K562 (cell line): ENCODE data around the gene SLC19A1. TPM values are rescaled to one million over a fixed set of nuclear protein-coding genes. Genes with fewer than 3 reads are reported as not detected.

Source experiments
- ATAC-seq: fragments of 200-7000 bp; cut with Tn5 transposase; 3 replicates; pipeline ENCODE4 v1.9.1; 2020; ENCODE audit warnings: moderate library complexity
- BruUV-seq: library from RNA; stranded (reverse); fragments of 400-500 nt; replicated peaks from 2 replicates; lab custom pipeline; 2021; lab: Mats Ljungman, UMichigan
- CTCF ChIA-PET: fragments of 300-600 bp; formaldehyde crosslinking; extraction: SDS; loops from one replicate; lab custom pipeline; 2021; ENCODE audit warnings: low intra/inter-chr PET ratio; lab: Yijun Ruan, JAX
- POLR2A ChIA-PET: fragments of 300-600, 350-650 bp; sonication (Branson Sonifier 250); formaldehyde crosslinking; extraction: SDS; loops from one replicate; lab custom pipeline; 2021; ENCODE audit warnings: antibody characterized with exemption, inconsistent platforms; lab: Yijun Ruan, JAX
- DNase-seq, 4 experiments: peaks; one replicate each; pipeline versions ENCODE4 v3.0.0 to v3.0.0-alpha.2; 2011 to 2018; ENCODE audit warnings: low spot score in 3 of 4, mixed read lengths in 3 of 4; ENCODE audit errors: extremely low read depth in 1 of 4
- FAIRE-seq: peaks from 2 replicates; lab custom pipeline; 2011; peaks lifted over from hg19 to GRCh38; lab: Jason Lieb, UNC
- H2AFZ ChIP-seq: 2 replicates; pipeline ENCODE4 v1.6.0; 2011; ENCODE audit warnings: low read depth, low read length, control low read depth, inconsistent platforms
- H3K27ac ChIP-seq: fragments of 200-600 bp; 3 replicates; pipeline ENCODE4 v1.8.0; 2011; ENCODE audit warnings: low read depth, mild to moderate bottlenecking, control low read depth, inconsistent platforms, low read length, moderate library complexity, mixed read lengths; ENCODE audit errors: extremely low read depth
- H3K27me3 ChIP-seq, 2 experiments: fragments of 300-600 bp in 1 of 2; 2 replicates in 1 of 2; 3 replicates in 1 of 2; pipeline versions ENCODE4 v1.6.0 to v1.8.0; 2011; ENCODE audit warnings: inconsistent platforms in 2 of 2, low read length in 2 of 2, mild to moderate bottlenecking in 1 of 2, mixed read lengths in 1 of 2, moderate library complexity in 1 of 2; ENCODE audit not compliant: control insufficient read depth in 2 of 2, insufficient read depth in 2 of 2
- H3K36me3 ChIP-seq: fragments of 300-600 bp; 3 replicates; pipeline ENCODE4 v1.8.0; 2011; ENCODE audit warnings: mild to moderate bottlenecking, low read length, inconsistent platforms; ENCODE audit not compliant: control insufficient read depth, insufficient read depth
- H3K4me1 ChIP-seq, 2 experiments: fragments of 200-600 bp in 1 of 2; replicated peaks in 1 of 2; 2 replicates in 1 of 2; 3 replicates in 1 of 2; pipeline versions ENCODE4 v1.5.1 to v1.8.0; 2011; ENCODE audit warnings: inconsistent platforms in 2 of 2, low read length in 2 of 2, mild to moderate bottlenecking in 1 of 2, mixed read lengths in 1 of 2, moderate library complexity in 1 of 2; ENCODE audit not compliant: control insufficient read depth in 2 of 2, insufficient read depth in 2 of 2
- H3K4me2 ChIP-seq: 2 replicates; pipeline ENCODE4 v1.6.1; 2011; ENCODE audit warnings: low read length, control low read depth, inconsistent platforms, mixed read lengths; ENCODE audit not compliant: insufficient read depth
- H3K4me3 ChIP-seq: fragments of 200-600 bp; sonication (generic), shearing (Covaris generic); 2 replicates; pipeline ENCODE4 v1.5.1; 2016; ENCODE audit warnings: control low read depth, inconsistent platforms
- H3K79me2 ChIP-seq: fragments of 200-600 bp; 3 replicates; pipeline ENCODE4 v1.8.0; 2011; ENCODE audit warnings: low read length, inconsistent platforms; ENCODE audit not compliant: control insufficient read depth, insufficient read depth
- H3K9ac ChIP-seq, 2 experiments: 2 replicates each; pipeline versions ENCODE4 v1.6.0 to v1.6.1; 2011; ENCODE audit warnings: low read depth in 2 of 2, low read length in 2 of 2, control low read depth in 1 of 2, inconsistent platforms in 1 of 2, mild to moderate bottlenecking in 1 of 2, mixed read lengths in 1 of 2; ENCODE audit not compliant: insufficient read depth in 1 of 2
- H3K9me1 ChIP-seq: one replicate; pipeline ENCODE4 v1.6.0; 2011; ENCODE audit warnings: inconsistent platforms, mild to moderate bottlenecking, low read length, moderate library complexity; ENCODE audit not compliant: control insufficient read depth, insufficient read depth
- H3K9me3 ChIP-seq: replicated peaks from 2 replicates; pipeline ENCODE4 v1.5.1; 2011; ENCODE audit warnings: low read depth, low read length, inconsistent platforms; ENCODE audit not compliant: control insufficient read depth, insufficient read depth
- H4K20me1 ChIP-seq: replicated peaks from 2 replicates; pipeline ENCODE4 v1.6.1; 2011; ENCODE audit warnings: low read length, inconsistent platforms, mixed read lengths; ENCODE audit not compliant: control insufficient read depth, insufficient read depth
- DMBX1 ChIP-seq: fragments of 250-450 bp; sonication (Bioruptor Pico); IDR thresholded peaks from 2 replicates; pipeline ENCODE4 v1.8.0; 2022; ENCODE audit warnings: inconsistent platforms, mild to moderate bottlenecking, moderate library complexity, borderline replicate concordance
- HCFC1 ChIP-seq: IDR thresholded peaks from 2 replicates; pipeline ENCODE4 v1.6.1; 2012; ENCODE audit warnings: low read depth, low read length, improper control_type of control experiment
- JUND ChIP-seq, 2 experiments: IDR thresholded peaks; 2 replicates in 1 of 2; 3 replicates in 1 of 2; pipeline ENCODE4 v1.6.1; 2011; ENCODE audit warnings: borderline replicate concordance in 2 of 2, low read depth in 2 of 2, low read length in 2 of 2, improper control_type of control experiment in 1 of 2, missing biosample characterization in 1 of 2, missing genetic modification characterization in 1 of 2, missing genetic modification reagents in 1 of 2
- PHB2 ChIP-seq: fragments of 450-650 bp; IDR thresholded peaks from 2 replicates; pipeline ENCODE4 v1.6.1; 2017; ENCODE audit warnings: low read depth
- TCFL5 ChIP-seq: fragments of 250-450 bp; sonication (Bioruptor Pico); conservative IDR thresholded peaks from 2 replicates; pipeline ENCODE4 v1.6.1; 2021; ENCODE audit warnings: mild to moderate bottlenecking, moderate library complexity, matching md5 sums
- WGBS: fragments of 100-300 bp; shearing (Covaris generic); methylation state at CpG from one replicate; pipeline ENCODE4 v1.1.6; 2016; ENCODE audit warnings: low coverage, mixed read lengths; ENCODE audit not compliant: insufficient coverage; ENCODE audit errors: missing lambda C conversion rate; 5-methylcytosine and 5-hydroxymethylcytosine counted together
- in situ Hi-C: fragments of 300-500 bp; cut with MboI; formaldehyde crosslinking; loops from 4 replicates; pipeline ENCODE4 v1.15.0; 2018; ENCODE audit warnings: inconsistent platforms, mixed read lengths
- intact Hi-C: fragments of 100-400 bp; cut with micrococcal nuclease; formaldehyde crosslinking; loops from 2 replicates; pipeline ENCODE4 v1.14.2; 2022
- polyA plus RNA-seq, 8 experiments: library from polyadenylated mRNA; depleted of rRNA in 4 of 8; stranded (reverse) in 5 of 8; unstranded in 3 of 8; fragments of >200 nt; fragmentation: Nextera tagmentation in 2 of 8; fragmentation: Illumina TruSeq in 1 of 8; extraction: Ambion mirVana in 2 of 8; extraction: Trizol in 1 of 8; gene quantifications; 2 replicates each; pipeline versions ENCODE4 v1.2.1 to v1.2.3, GENCODE V29; 2011 to 2014; ENCODE audit warnings: inconsistent platforms in 1 of 8, missing spikeins in 1 of 8
- total RNA-seq, 7 experiments: library from RNA; depleted of rRNA in 6 of 7; stranded (reverse); fragments of >200 nt in 6 of 7; fragmentation: Illumina TruSeq in 2 of 7; extraction: Trizol in 2 of 7; gene quantifications; 2 replicates each; pipeline versions ENCODE4 v1.2.1 to v1.2.3, GENCODE V29; 2011 to 2021; ENCODE audit warnings: low replicate concordance in 1 of 7

SLC19A1 gene
- total and polyA plus RNA-seq, 9 of the 15 experiments (the other 6 are each of a cell fraction or from before 2014, with no cell fraction given) = 0.65 to 88.7 (median 12.0) TPM

DNA sequence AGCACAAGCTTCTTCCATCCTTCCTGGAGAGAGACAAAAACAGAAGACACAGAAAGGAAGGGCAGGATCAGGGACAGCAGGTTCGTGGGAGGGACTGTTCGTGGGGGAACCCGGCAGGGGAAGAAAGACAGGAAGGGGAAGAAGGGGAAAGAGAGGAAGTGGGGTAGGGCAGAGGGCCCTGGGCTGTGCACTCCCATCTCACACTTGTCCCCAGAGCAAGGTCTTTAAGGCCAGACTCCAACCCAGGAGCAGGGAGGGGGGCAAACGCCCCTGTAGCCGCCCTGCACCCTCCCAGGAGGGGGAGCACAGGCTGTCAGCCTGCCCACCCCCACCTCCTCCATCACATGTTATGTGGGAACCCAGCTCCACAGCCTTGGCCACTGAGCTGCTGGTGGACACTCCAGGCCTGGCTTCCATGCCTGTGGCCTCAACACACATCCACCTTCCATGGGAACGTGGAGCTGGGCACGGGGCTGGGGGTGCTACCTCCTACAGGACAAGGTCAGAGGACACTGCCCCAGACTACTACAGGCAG, 9.3 kb downstream of the SLC19A1 start:
- TF ChIP-seq DMBX1 (no peak), PHB2 (no peak), TCFL5 (CRISPR knock-in tag) (no peak), HCFC1 (no peak), JUND (IDR thresholded peaks at IDR 0.05; ENCODE audit: borderline replicate concordance, low read depth, low read length) (no peak), JUND (tag; IDR thresholded peaks at IDR 0.05; ENCODE audit: borderline replicate concordance, low read depth, low read length) (no peak)
- H3K36me3 ChIP-seq = peaks cover 92% of the 10 kb centered on the region
- no TSS peak for BruUV-seq
- 71% methylated on average over 7 of the region's 7 CpGs for WGBS
- intact Hi-C loops = no loop called here
- in situ Hi-C loops = no loop called here
- no peaks in the 10 kb centered on the region for H3K9me1 ChIP-seq
- no peak for DNase-seq
- peaks cover 4% of the 10 kb centered on the region; the same call in 1 of the 2 replicates for H4K20me1 ChIP-seq
- no peaks in the 10 kb centered on the region for H3K9me3 ChIP-seq
- FAIRE-seq = no peak
- no peak overlapping the region for H3K4me3 ChIP-seq
- H3K27ac ChIP-seq = no peak overlapping the region
- no peaks in the 10 kb centered on the region for H3K27me3 ChIP-seq
- H3K79me2 ChIP-seq = peaks cover 45% of the 10 kb centered on the region
- no peak for ATAC-seq
- H2AFZ ChIP-seq = no peak overlapping the region
- peaks cover 0 to 49% of the 10 kb centered on the region in 2 experiments; a peak in 2 of 5 replicates for H3K4me1 ChIP-seq
- ChIA-PET CTCF (no interaction called here), POLR2A (no interaction called here)
- H3K9ac ChIP-seq = no peak overlapping the region
- no peak overlapping the region for H3K4me2 ChIP-seq
